LHCN-M2 (cell line): ENCODE data around the gene REC8. TPM values are rescaled to one million over a fixed set of nuclear protein-coding genes. Genes with fewer than 3 reads are reported as not detected.

Experiments
- total RNA-seq: library from RNA; depleted of rRNA; stranded (reverse); fragments of >200 nt; gene quantifications from 2 replicates; pipeline ENCODE4 v1.2.3, GENCODE V29; 2014; rRNA removed

REC8 gene
- total RNA-seq, 1 experiment from 2014 or later = 1.6 TPM

Other genes with a start within 250 kb of the REC8 start
- 42.1 and 50.6 TPM in 2 replicates for gene DHRS4, start 218.3 kb upstream of the REC8 start, total RNA-seq
- 6.2 and 10.3 TPM in 2 replicates for gene DHRS4L2, start 183.2 kb upstream of the REC8 start, total RNA-seq
- gene CARMIL3, start 120.1 kb upstream of the REC8 start, total RNA-seq = under 0.01 TPM in 1 of 2 replicates, not detected in the other
- gene CPNE6, start 100.5 kb upstream of the REC8 start, total RNA-seq = not detected in 2 replicates
- gene PCK2, start 77.8 kb upstream of the REC8 start, total RNA-seq = 5.1 and 9.4 TPM in 2 replicates
- 52.8 and 64.6 TPM in 2 replicates for gene DCAF11, start 57.3 kb upstream of the REC8 start, total RNA-seq
- gene NRL, start 57.1 kb upstream of the REC8 start, total RNA-seq = 1.6 and 3.0 TPM in 2 replicates
- 8.0 and 12.9 TPM in 2 replicates for gene FITM1, start 41.4 kb upstream of the REC8 start, total RNA-seq
- 90.0 and 143 TPM in 2 replicates for gene PSME1, start 35.9 kb upstream of the REC8 start, total RNA-seq
- gene EMC9, start 30.5 kb upstream of the REC8 start, total RNA-seq = 25.2 and 25.6 TPM in 2 replicates
- 48.4 and 81.9 TPM in 2 replicates for gene PSME2, start 25.5 kb upstream of the REC8 start, total RNA-seq
- gene RNF31, start 24.6 kb upstream of the REC8 start, total RNA-seq = 44.2 and 82.1 TPM in 2 replicates
- 43.3 and 70.1 TPM in 2 replicates for gene IRF9, start 10.8 kb upstream of the REC8 start, total RNA-seq
- gene IPO4, start 16.7 kb downstream of the REC8 start, total RNA-seq = 75.0 and 87.9 TPM in 2 replicates
- 84.2 and 85.8 TPM in 2 replicates for gene TM9SF1, start 23.4 kb downstream of the REC8 start, total RNA-seq
- gene TSSK4, start 33.6 kb downstream of the REC8 start, total RNA-seq = not detected in 2 replicates
- 48.6 and 54.1 TPM in 2 replicates for gene CHMP4A, start 41.4 kb downstream of the REC8 start, total RNA-seq
- gene MDP1, start 44.0 kb downstream of the REC8 start, total RNA-seq = 16.6 and 18.5 TPM in 2 replicates
- gene NEDD8, start 60.3 kb downstream of the REC8 start, total RNA-seq = 260 and 318 TPM in 2 replicates
- gene GMPR2, start 60.8 kb downstream of the REC8 start, total RNA-seq = 83.1 and 87.8 TPM in 2 replicates
- gene TINF2, start 70.5 kb downstream of the REC8 start, total RNA-seq = 55.9 and 56.6 TPM in 2 replicates
- 0.38 and 2.5 TPM in 2 replicates for gene TGM1, start 91.1 kb downstream of the REC8 start, total RNA-seq
- 29.0 and 29.4 TPM in 2 replicates for gene RABGGTA, start 99.5 kb downstream of the REC8 start, total RNA-seq
- 14.4 and 16.1 TPM in 2 replicates for gene DHRS1, start 127.7 kb downstream of the REC8 start, total RNA-seq
- 23.0 and 23.7 TPM in 2 replicates for gene NOP9, start 127.8 kb downstream of the REC8 start, total RNA-seq
- gene CIDEB, start 135.9 kb downstream of the REC8 start, total RNA-seq = 0.34 TPM in 1 of 2 replicates, not detected in the other
- gene LTB4R2, start 138.1 kb downstream of the REC8 start, total RNA-seq = 2.4 and 2.5 TPM in 2 replicates
- gene LTB4R, start 139.4 kb downstream of the REC8 start, total RNA-seq = 0.90 and 1.7 TPM in 2 replicates
- under 0.01 TPM in 1 of 2 replicates, not detected in the other for gene ADCY4, start 163.0 kb downstream of the REC8 start, total RNA-seq
- not detected in 2 replicates for gene RIPK3, start 167.9 kb downstream of the REC8 start, total RNA-seq
- 17.1 and 21.6 TPM in 2 replicates for gene NFATC4, start 196.1 kb downstream of the REC8 start, total RNA-seq
- gene NYNRIN, start 226.9 kb downstream of the REC8 start, total RNA-seq = 0.06 TPM in 2 replicates